Endometrial microvascular endothelial cells (primary cell): ENCODE results near the gene POLR2F. TPM values are rescaled to one million over a fixed set of nuclear protein-coding genes. Genes with fewer than 3 reads are reported as not detected.

ENCODE experiments used
- in situ Hi-C: cut with HindIII; loops from 2 replicates; pipeline ENCODE4 v1.10.0; 2017; ENCODE audit warnings: low sequenced_read_pairs, low pct_unique_long_range_greater_than_20kb; ENCODE audit errors: inconsistent ontology term
- total RNA-seq: library from RNA; depleted of rRNA; stranded (reverse); fragments of >200 nt; gene quantifications from one replicate; pipeline ENCODE4 v1.2.3, GENCODE V29; 2015; ENCODE audit errors: inconsistent ontology term

The POLR2F gene
- total RNA-seq, 1 donor from 2014 or later = 80.4 TPM

- in situ Hi-C loops = no loop called here
Observed at GRCh38 chr22:37923927-37924326, 29.6 kb upstream of the POLR2F start.

GRCh38 chr22:37924386-37925065 is 29.0 kb upstream of the POLR2F start:
- in situ Hi-C loops = no loop called here

GRCh38 chr22:37925330-37925729 is 28.2 kb upstream of the POLR2F start:
- in situ Hi-C loops = no loop called here

- in situ Hi-C loops = no loop called here
Observed at GRCh38 chr22:37925767-37926166, 27.7 kb upstream of the POLR2F start.

- in situ Hi-C loops = no loop called here
Observed at GRCh38 chr22:37926358-37926757, 27.1 kb upstream of the POLR2F start.

GRCh38 chr22:37926771-37927636 is 26.5 kb upstream of the POLR2F start:
- in situ Hi-C loops = no loop called here

GRCh38 chr22:37927637-37927936 is 25.9 kb upstream of the POLR2F start:
- in situ Hi-C loops = no loop called here

- in situ Hi-C loops = no loop called here
Observed at GRCh38 chr22:37929390-37929789, 24.1 kb upstream of the POLR2F start.

- in situ Hi-C loops = no loop called here
Observed at GRCh38 chr22:37930270-37930951, 23.1 kb upstream of the POLR2F start.

GRCh38 chr22:37930952-37931440 is 22.5 kb upstream of the POLR2F start:
- in situ Hi-C loops = no loop called here

GRCh38 chr22:37931893-37932389 is 21.6 kb upstream of the POLR2F start:
- in situ Hi-C loops = no loop called here

GRCh38 chr22:37932401-37932800 is 21.1 kb upstream of the POLR2F start:
- in situ Hi-C loops = no loop called here

GRCh38 chr22:37932821-37933578 is 20.5 kb upstream of the POLR2F start:
- in situ Hi-C loops = no loop called here

- in situ Hi-C loops = no loop called here
Observed at GRCh38 chr22:37933711-37934376, 19.7 kb upstream of the POLR2F start.

- in situ Hi-C loops = no loop called here
Observed at GRCh38 chr22:37940698-37941376, 12.7 kb upstream of the POLR2F start.

GRCh38 chr22:37942133-37942532 is 11.4 kb upstream of the POLR2F start:
- in situ Hi-C loops = no loop called here

- in situ Hi-C loops = no loop called here
Observed at GRCh38 chr22:37943136-37943824, 10.2 kb upstream of the POLR2F start.
